GM19468 (cell line): ENCODE data around the gene SLC1A5.

Experiments used
- ATAC-seq: cut with Tn5 transposase; IDR thresholded peaks from one replicate; pipeline ENCODE4 v1.9.1; 2021; ENCODE audit warnings: mild to moderate bottlenecking, moderate library complexity, moderate number of reproducible peaks; ENCODE audit not compliant: unreplicated experiment; ENCODE audit errors: extremely low read depth

The SLC1A5 gene

GRCh38 chr19:46746281-46747057 lies 41.9 kb downstream of the SLC1A5 start, which contains the start of gene STRN4:
STRN4 (minus strand) TSS chr19:46746450; CDS start chr19:46746430, 20 bp downstream.
- no peak for ATAC-seq

GRCh38 chr19:46745521-46746280 lies 42.7 kb downstream of the SLC1A5 start, which contains the start of gene FKRP:
FKRP (plus strand) TSS chr19:46746057; CDS start chr19:46755451, 9,394 bp downstream.
- ATAC-seq = no peak

- ATAC-seq = no peak
These were observed 43.4 kb downstream of the SLC1A5 start for GRCh38 chr19:46745030-46745429.

- ATAC-seq = no peak
These were observed 44.2 kb downstream of the SLC1A5 start for GRCh38 chr19:46744005-46744691.

GRCh38 chr19:46742926-46743480 lies 45.4 kb downstream of the SLC1A5 start:
- no peak for ATAC-seq

- no peak for ATAC-seq
These were observed 46.9 kb downstream of the SLC1A5 start for GRCh38 chr19:46741447-46741846.

GRCh38 chr19:46739290-46739771 lies 49.1 kb downstream of the SLC1A5 start:
- no peak for ATAC-seq

GRCh38 chr19:46737761-46738171 lies 50.6 kb downstream of the SLC1A5 start:
- ATAC-seq = no peak

GRCh38 chr19:46737298-46737654 lies 51.1 kb downstream of the SLC1A5 start:
- no peak for ATAC-seq

- no peak for ATAC-seq
These were observed 51.7 kb downstream of the SLC1A5 start for GRCh38 chr19:46736531-46737297.

GRCh38 chr19:46733690-46734292 lies 54.6 kb downstream of the SLC1A5 start:
- no peak for ATAC-seq

GRCh38 chr19:46732966-46733689 lies 55.3 kb downstream of the SLC1A5 start:
- no peak for ATAC-seq

GRCh38 chr19:46732172-46732938 lies 56.0 kb downstream of the SLC1A5 start:
- ATAC-seq = no peak

GRCh38 chr19:46731584-46731983 lies 56.8 kb downstream of the SLC1A5 start:
- no peak for ATAC-seq

- no peak for ATAC-seq
These were observed 57.3 kb downstream of the SLC1A5 start for GRCh38 chr19:46731007-46731501.

GRCh38 chr19:46730595-46730994 lies 57.8 kb downstream of the SLC1A5 start:
- ATAC-seq = no peak

- no peak for ATAC-seq
These were observed 58.2 kb downstream of the SLC1A5 start for GRCh38 chr19:46730187-46730586.

GRCh38 chr19:46729696-46730095 lies 58.7 kb downstream of the SLC1A5 start:
- no peak for ATAC-seq
